Measurements from ENCODE around the gene GBF1. TPM values are rescaled to one million over a fixed set of nuclear protein-coding genes. Genes with fewer than 3 reads are reported as not detected.

Gene GBF1
- total and polyA plus RNA-seq, 10 of the 15 experiments (the other 5 are each of a cell fraction or from before 2014, with no cell fraction given): 0.82 to 42.0 (median 21.8) TPM

GRCh38 chr10:102389894-102390293 lies 144.6 kb downstream of the GBF1 start (continued):
- TF ChIP-seq FOS (IDR thresholded peaks at IDR 0.05; ENCODE audit: borderline replicate concordance, extremely low read depth, insufficient read length): no peak
- TF ChIP-seq EP300 (IDR thresholded peaks at IDR 0.05; ENCODE audit: borderline replicate concordance in 1 of 2, control insufficient read depth in 1 of 2, low read depth in 2 of 2, low read length in 2 of 2): no peak

DNA sequence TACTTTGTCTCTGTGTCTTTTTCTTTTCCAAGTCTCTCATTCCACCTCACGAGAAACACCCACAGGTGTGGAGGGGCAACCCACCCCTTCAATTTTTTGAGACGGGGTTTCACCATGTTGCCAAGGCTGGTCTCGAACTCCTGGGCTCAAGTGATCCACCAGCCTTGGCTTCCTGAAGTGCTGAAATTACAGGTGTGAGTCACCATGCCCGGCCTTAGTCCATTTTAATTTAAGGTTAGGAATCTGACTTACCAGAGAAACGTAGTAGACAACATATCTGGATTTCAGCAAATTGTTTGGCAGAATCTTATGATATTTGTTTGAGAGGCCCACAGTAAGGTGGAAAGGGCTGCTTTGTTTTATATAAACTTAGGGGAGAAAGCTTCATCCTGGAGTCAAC lies 147.0 kb downstream of the GBF1 start:
- ATAC-seq (no peak), FAIRE-seq (no peak), DNase-seq (ENCODE audit: low read depth, low spot score) (no peak)
- 67% methylated on average over 5 of the region's 5 CpGs for WGBS (ENCODE audit: insufficient coverage, insufficient replicate concordance, low lambda C conversion rate, missing lambda C conversion rate)
- H3K27me3 ChIP-seq (replicated peaks in 1 of 2; ENCODE audit: control insufficient read depth in 2 of 2, insufficient read depth in 2 of 2, low read length in 1 of 2): no peaks in the 10 kb centered on the region
- H3K4me2 ChIP-seq (ENCODE audit: control insufficient read depth, insufficient read depth): no peak overlapping the region
- H3K4me3 ChIP-seq: no peak overlapping the region
- no peaks in the 10 kb centered on the region; the same call in 2 of the 3 replicates for H3K9me3 ChIP-seq (replicated peaks; ENCODE audit: control insufficient read depth, insufficient read depth, low read length)
- H3K27ac ChIP-seq (ENCODE audit: control insufficient read depth, insufficient read depth): no peak overlapping the region
- peaks cover 14% of the 10 kb centered on the region for H3K4me1 ChIP-seq (ENCODE audit: control insufficient read depth, insufficient read depth, low read length)
- peaks cover 29% of the 10 kb centered on the region for H3K79me2 ChIP-seq (ENCODE audit: control insufficient read depth, insufficient read depth, low read length)
- no peak overlapping the region for H3K9ac ChIP-seq (ENCODE audit: control insufficient read depth, insufficient read depth, low read length)
- no peak overlapping the region for H2AFZ ChIP-seq (ENCODE audit: control insufficient read depth, low read depth, low read length)
- intact Hi-C loops (cut with micrococcal nuclease; ENCODE audit: unreplicated experiment): loop anchor here (5.0 to 10.0 kb wide), 3 partner anchors 70 to 252 kb away; partner anchors contain the start of gene TRIM8
- ChIA-PET CTCF (interaction anchor here (0.6 to 9.1 kb wide), 7 partner anchors 30 to 223 kb away, joined by 3 to 90 read pairs (median 12); partner anchors contain the start of gene FBXL15), SMC1A (ENCODE audit: uncharacterized antibody, unreplicated experiment) (interaction anchor here (1.5 to 2.0 kb wide), 2 partner anchors 7 to 192 kb away, joined by 4 to 6 read pairs; no protein-coding TSS in a partner anchor), POLR2A (interaction anchor here (6.1 kb wide), 1 partner anchor 42 kb away, joined by 42 read pairs; the partner anchor contains the start of gene CUEDC2), RAD21 (ENCODE audit: unreplicated experiment) (interaction anchor here (2.2 to 3.1 kb wide), 3 partner anchors 86 to 191 kb away, joined by 14 to 21 read pairs (median 17); no protein-coding TSS in a partner anchor)
- BruUV-seq (replicated peaks): no TSS peak
- in situ Hi-C loops (cut with MboI): no loop called here
- H4K20me1 ChIP-seq (ENCODE audit: control insufficient read depth, insufficient read depth): no peaks in the 10 kb centered on the region
- peaks cover 3% of the 10 kb centered on the region in 2 experiments; a peak in 2 of 4 replicates for H3K36me3 ChIP-seq (ENCODE audit: control insufficient read depth in 2 of 2, insufficient read depth in 2 of 2, low read length in 1 of 2)
- no peak for TF ChIP-seq NR2C1 (IDR thresholded peaks at IDR 0.05)
- no peak for TF ChIP-seq ZNF274 (IDR thresholded peaks at IDR 0.05; ENCODE audit: insufficient read depth, insufficient read length)
- no peak for TF ChIP-seq SMAD1 (IDR thresholded peaks at IDR 0.05; ENCODE audit: low read depth, partially characterized antibody)
- TF ChIP-seq, protein P1, sequence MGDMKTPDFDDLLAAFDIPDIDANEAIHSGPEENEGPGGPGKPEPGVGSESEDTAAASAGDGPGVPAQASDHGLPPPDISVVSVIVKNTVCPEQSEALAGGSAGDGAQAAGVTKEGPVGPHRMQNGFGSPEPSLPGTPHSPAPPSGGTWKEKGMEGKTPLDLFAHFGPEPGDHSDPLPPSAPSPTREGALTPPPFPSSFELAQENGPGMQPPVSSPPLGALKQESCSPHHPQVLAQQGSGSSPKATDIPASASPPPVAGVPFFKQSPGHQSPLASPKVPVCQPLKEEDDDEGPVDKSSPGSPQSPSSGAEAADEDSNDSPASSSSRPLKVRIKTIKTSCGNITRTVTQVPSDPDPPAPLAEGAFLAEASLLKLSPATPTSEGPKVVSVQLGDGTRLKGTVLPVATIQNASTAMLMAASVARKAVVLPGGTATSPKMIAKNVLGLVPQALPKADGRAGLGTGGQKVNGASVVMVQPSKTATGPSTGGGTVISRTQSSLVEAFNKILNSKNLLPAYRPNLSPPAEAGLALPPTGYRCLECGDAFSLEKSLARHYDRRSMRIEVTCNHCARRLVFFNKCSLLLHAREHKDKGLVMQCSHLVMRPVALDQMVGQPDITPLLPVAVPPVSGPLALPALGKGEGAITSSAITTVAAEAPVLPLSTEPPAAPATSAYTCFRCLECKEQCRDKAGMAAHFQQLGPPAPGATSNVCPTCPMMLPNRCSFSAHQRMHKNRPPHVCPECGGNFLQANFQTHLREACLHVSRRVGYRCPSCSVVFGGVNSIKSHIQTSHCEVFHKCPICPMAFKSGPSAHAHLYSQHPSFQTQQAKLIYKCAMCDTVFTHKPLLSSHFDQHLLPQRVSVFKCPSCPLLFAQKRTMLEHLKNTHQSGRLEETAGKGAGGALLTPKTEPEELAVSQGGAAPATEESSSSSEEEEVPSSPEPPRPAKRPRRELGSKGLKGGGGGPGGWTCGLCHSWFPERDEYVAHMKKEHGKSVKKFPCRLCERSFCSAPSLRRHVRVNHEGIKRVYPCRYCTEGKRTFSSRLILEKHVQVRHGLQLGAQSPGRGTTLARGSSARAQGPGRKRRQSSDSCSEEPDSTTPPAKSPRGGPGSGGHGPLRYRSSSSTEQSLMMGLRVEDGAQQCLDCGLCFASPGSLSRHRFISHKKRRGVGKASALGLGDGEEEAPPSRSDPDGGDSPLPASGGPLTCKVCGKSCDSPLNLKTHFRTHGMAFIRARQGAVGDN (IDR thresholded peaks at IDR 0.05): no peak
- no peak for TF ChIP-seq ZBED1 (IDR thresholded peaks at IDR 0.05; ENCODE audit: borderline replicate concordance)
- no peak for TF ChIP-seq DPF2 (IDR thresholded peaks at IDR 0.05)
- TF ChIP-seq SUPT20H (IDR thresholded peaks at IDR 0.05; ENCODE audit: borderline replicate concordance, control insufficient read depth, low read depth, low read length): no peak
- TF ChIP-seq E2F4 (IDR thresholded peaks at IDR 0.05; ENCODE audit: low read depth, low read length): no peak
- no peak for TF ChIP-seq ESRRA (IDR thresholded peaks at IDR 0.05; ENCODE audit: low read length)
- no peak for TF ChIP-seq ASH2L (IDR thresholded peaks at IDR 0.05; ENCODE audit: borderline replicate concordance, low read depth)
- TF ChIP-seq YY1 (IDR thresholded peaks at IDR 0.05; ENCODE audit: low read depth, low read length): no peak
- TF ChIP-seq ZNF622 (IDR thresholded peaks at IDR 0.05): no peak
- no peak for TF ChIP-seq BHLHE40 (IDR thresholded peaks at IDR 0.05; ENCODE audit: borderline replicate concordance in 1 of 2, low read depth in 2 of 2, low read length in 1 of 2)
- TF ChIP-seq, protein P2, sequence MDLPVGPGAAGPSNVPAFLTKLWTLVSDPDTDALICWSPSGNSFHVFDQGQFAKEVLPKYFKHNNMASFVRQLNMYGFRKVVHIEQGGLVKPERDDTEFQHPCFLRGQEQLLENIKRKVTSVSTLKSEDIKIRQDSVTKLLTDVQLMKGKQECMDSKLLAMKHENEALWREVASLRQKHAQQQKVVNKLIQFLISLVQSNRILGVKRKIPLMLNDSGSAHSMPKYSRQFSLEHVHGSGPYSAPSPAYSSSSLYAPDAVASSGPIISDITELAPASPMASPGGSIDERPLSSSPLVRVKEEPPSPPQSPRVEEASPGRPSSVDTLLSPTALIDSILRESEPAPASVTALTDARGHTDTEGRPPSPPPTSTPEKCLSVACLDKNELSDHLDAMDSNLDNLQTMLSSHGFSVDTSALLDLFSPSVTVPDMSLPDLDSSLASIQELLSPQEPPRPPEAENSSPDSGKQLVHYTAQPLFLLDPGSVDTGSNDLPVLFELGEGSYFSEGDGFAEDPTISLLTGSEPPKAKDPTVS (IDR thresholded peaks at IDR 0.05; ENCODE audit: low read depth, low read length): no peak

All from GM12878 (cell line).